ENCODE results near the gene ST3GAL4.
"Not testable (repeated sequence)": the region's sequence is repeated elsewhere in the genome, so short reads cannot be mapped to it uniquely, and the experiment has no call there.

ST3GAL4 gene

GRCh38 chr11:126355324-126355925 lies at the start of gene ST3GAL4:
Gene ST3GAL4 (plus strand): TSS chr11:126355686. CDS start chr11:126406156, 50,470 bp downstream.
- DNase-seq = peak; percentile 81

GRCh38 chr11:126305699-126306098 lies 49.8 kb upstream of the ST3GAL4 start:
- no peak for DNase-seq

- peak; percentile 39 for DNase-seq
These were observed 47.8 kb upstream of the ST3GAL4 start for GRCh38 chr11:126307706-126308105.

- no peak for DNase-seq
These were observed 47.2 kb upstream of the ST3GAL4 start for GRCh38 chr11:126308271-126308671.

- not testable (repeated sequence) for DNase-seq
These were observed 46.7 kb upstream of the ST3GAL4 start for GRCh38 chr11:126308771-126309170.

GRCh38 chr11:126310200-126310991 lies 45.1 kb upstream of the ST3GAL4 start:
- peak; percentile 71 for DNase-seq

- no peak for DNase-seq
These were observed 44.5 kb upstream of the ST3GAL4 start for GRCh38 chr11:126310992-126311310.

GRCh38 chr11:126311401-126312291 lies 43.8 kb upstream of the ST3GAL4 start:
- no peak for DNase-seq

GRCh38 chr11:126312961-126313360 lies 42.5 kb upstream of the ST3GAL4 start:
- no peak for DNase-seq

- no peak for DNase-seq
These were observed 41.7 kb upstream of the ST3GAL4 start for GRCh38 chr11:126313826-126314225.

GRCh38 chr11:126317432-126317755 lies 38.1 kb upstream of the ST3GAL4 start:
- DNase-seq = no peak

GRCh38 chr11:126317756-126318573 lies 37.5 kb upstream of the ST3GAL4 start:
- DNase-seq = peak; percentile 45

- peak; percentile 38 for DNase-seq
These were observed 36.7 kb upstream of the ST3GAL4 start for GRCh38 chr11:126318574-126319373.

GRCh38 chr11:126319374-126319740 lies 36.1 kb upstream of the ST3GAL4 start:
- no peak for DNase-seq

- DNase-seq = no peak
These were observed 32.5 kb upstream of the ST3GAL4 start for GRCh38 chr11:126322996-126323395.

GRCh38 chr11:126327281-126328000 lies 28.0 kb upstream of the ST3GAL4 start:
- no peak for DNase-seq

GRCh38 chr11:126328001-126328390 lies 27.5 kb upstream of the ST3GAL4 start:
- DNase-seq = no peak

GRCh38 chr11:126328444-126328843 lies 27.0 kb upstream of the ST3GAL4 start:
- no peak for DNase-seq

- DNase-seq = no peak
These were observed 26.4 kb upstream of the ST3GAL4 start for GRCh38 chr11:126328938-126329643.

- DNase-seq = no peak
These were observed 25.8 kb upstream of the ST3GAL4 start for GRCh38 chr11:126329644-126330211.
